Measurements from ENCODE around the gene PAM.
"Not testable (repeated sequence)": the region's sequence is repeated elsewhere in the genome, so short reads cannot be mapped to it uniquely, and the experiment has no call there.

PAM gene

GRCh38 chr5:102999191-102999590 lies 244.1 kb downstream of the PAM start:
- no peak for DNase-seq (ENCODE audit: low spot score in 2 of 2)
- Histone ChIP-seq H3K27me3 (ENCODE audit: low read depth) (no peaks in the 10 kb centered on the region), H3K9me3 (no peaks in the 10 kb centered on the region), H3K4me1 (no peaks in the 10 kb centered on the region; the same call in 1 of the 2 replicates), H3K4me3 (no peak overlapping the region), H3K36me3 (replicated peaks) (no peaks in the 10 kb centered on the region)
- in situ Hi-C loops (cut with MboI; ENCODE audit: low sequenced_read_pairs): no loop called here

DNA sequence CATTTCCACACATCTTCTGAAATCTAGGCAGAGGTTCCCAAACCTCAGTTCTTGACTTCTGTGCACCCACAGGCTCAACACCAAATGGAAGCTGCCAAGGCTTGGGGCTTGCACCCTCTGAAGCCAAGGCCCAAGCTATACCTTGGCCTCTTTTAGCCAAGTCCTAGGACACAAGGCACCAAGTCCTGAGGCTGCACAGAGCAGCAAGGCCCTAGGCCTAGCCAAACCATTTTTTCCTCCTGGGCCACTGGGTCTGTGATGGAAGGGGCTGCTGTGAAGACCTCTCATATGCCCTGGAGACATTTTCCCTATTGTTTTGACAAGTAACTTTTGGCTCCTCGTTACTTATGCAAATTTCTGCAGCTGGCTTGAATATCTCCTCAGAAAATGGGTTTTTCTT lies 244.5 kb downstream of the PAM start:
- H3K9me3 ChIP-seq; H3K4me3 ChIP-seq; in situ Hi-C loops (cut with MboI; ENCODE audit: low sequenced_read_pairs); H3K27me3 ChIP-seq (ENCODE audit: low read depth); H3K4me1 ChIP-seq; H3K36me3 ChIP-seq (replicated peaks); DNase-seq (ENCODE audit: low spot score in 2 of 2): not testable (repeated sequence)

DNA sequence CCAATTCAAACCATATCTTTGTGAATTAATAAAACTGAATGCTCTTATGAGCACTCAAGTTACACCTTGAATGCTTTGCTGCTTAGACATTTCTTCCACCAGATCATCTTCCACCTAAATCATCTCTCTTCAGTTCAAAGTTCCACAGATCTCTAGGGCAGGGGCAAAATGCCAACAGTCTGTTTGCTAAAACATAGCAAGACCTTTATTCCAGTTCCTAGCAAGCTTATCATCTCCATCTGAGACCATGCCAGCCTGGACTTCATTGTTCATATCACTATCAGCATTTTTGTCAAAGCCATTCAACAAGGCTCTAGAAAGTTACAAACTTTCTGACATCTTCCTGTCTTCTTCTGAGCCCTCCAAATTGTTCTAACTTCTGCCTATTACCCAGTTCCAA lies 245.0 kb downstream of the PAM start:
- H3K27me3 ChIP-seq (ENCODE audit: low read depth): no peaks in the 10 kb centered on the region
- DNase-seq (ENCODE audit: low spot score in 2 of 2): no peak
- H3K36me3 ChIP-seq (replicated peaks): no peaks in the 10 kb centered on the region
- no peaks in the 10 kb centered on the region for H3K9me3 ChIP-seq
- in situ Hi-C loops (cut with MboI; ENCODE audit: low sequenced_read_pairs): no loop called here
- no peaks in the 10 kb centered on the region; the same call in 1 of the 2 replicates for H3K4me1 ChIP-seq
- no peak overlapping the region for H3K4me3 ChIP-seq

DNA sequence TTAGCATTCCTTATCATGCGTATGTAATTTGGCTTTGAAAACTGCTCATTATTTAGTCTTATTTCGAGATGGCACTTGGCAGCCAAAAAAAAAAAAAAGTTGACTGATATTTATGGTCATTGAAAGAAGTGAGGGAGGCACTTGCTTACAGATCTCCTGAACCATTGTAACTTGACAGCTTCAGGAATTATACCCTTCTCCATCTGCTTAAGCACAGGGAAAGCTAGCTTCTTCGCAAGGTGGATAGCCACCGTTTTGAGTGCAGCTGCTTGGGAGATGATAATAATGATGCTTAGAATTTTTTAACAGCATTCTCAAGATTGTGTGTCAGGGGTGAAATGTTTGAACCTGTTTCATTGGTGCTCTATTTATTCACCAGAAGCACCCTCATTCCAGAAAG lies 248.8 kb downstream of the PAM start:
- H3K27me3 ChIP-seq (ENCODE audit: low read depth): no peaks in the 10 kb centered on the region
- no peak for DNase-seq (ENCODE audit: low spot score in 2 of 2)
- H3K9me3 ChIP-seq: no peaks in the 10 kb centered on the region
- H3K4me3 ChIP-seq: no peak overlapping the region
- no peaks in the 10 kb centered on the region for H3K36me3 ChIP-seq (replicated peaks)
- no peaks in the 10 kb centered on the region for H3K4me1 ChIP-seq
- in situ Hi-C loops (cut with MboI; ENCODE audit: low sequenced_read_pairs): no loop called here

GRCh38 chr5:103005276-103005675 lies 250.2 kb downstream of the PAM start:
- H3K4me3 ChIP-seq: no peak overlapping the region
- H3K9me3 ChIP-seq: no peaks in the 10 kb centered on the region
- in situ Hi-C loops (cut with MboI; ENCODE audit: low sequenced_read_pairs): no loop called here
- no peaks in the 10 kb centered on the region for H3K36me3 ChIP-seq (replicated peaks)
- no peak for DNase-seq (ENCODE audit: low spot score in 2 of 2)
- no peaks in the 10 kb centered on the region for H3K27me3 ChIP-seq (ENCODE audit: low read depth)
- H3K4me1 ChIP-seq: no peaks in the 10 kb centered on the region

DNA sequence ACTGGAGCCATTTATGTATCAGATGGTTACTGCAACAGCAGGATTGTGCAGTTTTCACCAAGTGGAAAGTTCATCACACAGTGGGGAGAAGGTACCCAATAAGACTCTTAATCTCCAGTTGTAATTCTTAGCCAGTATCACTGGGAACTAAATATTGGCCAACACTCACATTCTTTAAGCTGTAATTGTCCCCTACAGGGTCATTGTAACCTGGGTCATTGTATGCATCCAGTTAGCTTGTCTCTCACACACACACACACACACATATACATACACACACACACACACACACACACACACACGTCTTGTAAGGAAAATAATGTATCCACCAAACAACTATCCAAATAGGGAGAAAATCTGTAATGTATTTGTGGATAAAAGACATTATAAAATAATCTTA lies 251.8 kb downstream of the PAM start:
- Histone ChIP-seq H3K36me3 (replicated peaks) (no peaks in the 10 kb centered on the region), H3K9me3 (no peaks in the 10 kb centered on the region), H3K27me3 (ENCODE audit: low read depth) (no peaks in the 10 kb centered on the region), H3K4me1 (no peaks in the 10 kb centered on the region), H3K4me3 (no peak overlapping the region)
- no peak for DNase-seq (ENCODE audit: low spot score in 2 of 2)
- in situ Hi-C loops (cut with MboI; ENCODE audit: low sequenced_read_pairs): no loop called here

- H3K27me3 ChIP-seq (ENCODE audit: low read depth): no peaks in the 10 kb centered on the region
- in situ Hi-C loops (cut with MboI; ENCODE audit: low sequenced_read_pairs): no loop called here
- no peak overlapping the region for H3K4me3 ChIP-seq
- no peaks in the 10 kb centered on the region for H3K9me3 ChIP-seq
- no peaks in the 10 kb centered on the region for H3K36me3 ChIP-seq (replicated peaks)
- H3K4me1 ChIP-seq: no peaks in the 10 kb centered on the region
- DNase-seq (ENCODE audit: low spot score in 2 of 2): no peak
Measured at GRCh38 chr5:103010168-103010567, 255.1 kb downstream of the PAM start.

DNA sequence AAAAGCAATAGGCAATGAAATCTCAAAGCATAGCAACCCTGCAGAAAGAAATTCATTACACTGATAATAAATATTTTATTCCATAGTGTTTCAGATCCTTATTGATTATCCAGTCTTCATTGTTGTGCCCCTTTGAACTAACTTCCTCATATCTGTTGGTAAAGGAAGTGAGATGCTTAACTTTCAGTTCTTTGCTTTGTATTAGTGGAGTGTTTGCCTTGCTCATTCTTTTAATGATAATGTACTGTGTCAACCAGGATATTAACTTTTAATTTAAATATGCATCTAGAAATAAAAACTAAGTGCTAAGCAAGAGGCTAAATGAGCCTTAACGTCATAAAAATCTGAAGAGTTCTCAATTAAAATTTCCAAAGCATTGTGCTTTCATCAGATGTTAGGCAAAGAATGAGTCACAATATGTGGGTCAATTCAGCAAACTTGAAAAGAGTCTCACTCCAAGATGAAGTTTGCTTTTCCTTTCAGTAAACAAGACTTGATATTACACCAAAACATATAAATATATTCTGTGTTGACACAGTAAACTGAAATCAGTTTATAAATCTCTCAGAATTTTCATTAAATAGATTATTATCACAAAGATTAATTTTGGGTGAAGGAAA lies 258.9 kb downstream of the PAM start:
- in situ Hi-C loops (cut with MboI; ENCODE audit: low sequenced_read_pairs): no loop called here
- DNase-seq (ENCODE audit: low spot score in 2 of 2): no peak
- Histone ChIP-seq H3K4me3 (no peak overlapping the region), H3K27me3 (ENCODE audit: low read depth) (no peaks in the 10 kb centered on the region), H3K9me3 (no peaks in the 10 kb centered on the region), H3K36me3 (replicated peaks) (no peaks in the 10 kb centered on the region), H3K4me1 (no peaks in the 10 kb centered on the region)

DNA sequence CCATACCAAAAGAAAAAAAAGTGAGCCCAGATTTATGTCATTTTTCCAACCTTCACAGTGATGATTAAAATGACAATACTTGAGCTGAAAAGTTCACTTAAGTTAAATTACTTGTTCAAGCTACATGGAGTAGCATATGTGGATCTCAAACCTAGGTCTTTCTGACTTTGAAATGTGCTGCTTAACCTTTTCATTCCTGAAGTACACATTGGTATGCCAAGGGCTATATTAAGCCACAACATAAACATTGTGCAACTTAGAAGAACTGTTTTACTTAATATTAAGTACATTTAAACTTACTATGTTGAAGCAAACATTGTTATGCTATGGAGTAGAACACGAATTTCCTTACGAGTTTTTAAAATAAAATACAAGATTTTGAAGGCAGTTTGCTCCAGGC lies 259.9 kb downstream of the PAM start:
- in situ Hi-C loops (cut with MboI; ENCODE audit: low sequenced_read_pairs): no loop called here

GRCh38 chr5:103016167-103016566 lies 261.1 kb downstream of the PAM start:
- H3K9me3 ChIP-seq: no peaks in the 10 kb centered on the region
- in situ Hi-C loops (cut with MboI; ENCODE audit: low sequenced_read_pairs): no loop called here
- H3K27me3 ChIP-seq (ENCODE audit: low read depth): no peaks in the 10 kb centered on the region

More for the DNA sequence above, 259.9 kb downstream of the PAM start:
- Histone ChIP-seq H3K4me3 (no peak overlapping the region), H3K36me3 (replicated peaks) (no peaks in the 10 kb centered on the region), H3K9me3 (no peaks in the 10 kb centered on the region), H3K4me1 (no peaks in the 10 kb centered on the region), H3K27me3 (ENCODE audit: low read depth) (no peaks in the 10 kb centered on the region)
- DNase-seq (ENCODE audit: low spot score in 2 of 2): no peak

DNA sequence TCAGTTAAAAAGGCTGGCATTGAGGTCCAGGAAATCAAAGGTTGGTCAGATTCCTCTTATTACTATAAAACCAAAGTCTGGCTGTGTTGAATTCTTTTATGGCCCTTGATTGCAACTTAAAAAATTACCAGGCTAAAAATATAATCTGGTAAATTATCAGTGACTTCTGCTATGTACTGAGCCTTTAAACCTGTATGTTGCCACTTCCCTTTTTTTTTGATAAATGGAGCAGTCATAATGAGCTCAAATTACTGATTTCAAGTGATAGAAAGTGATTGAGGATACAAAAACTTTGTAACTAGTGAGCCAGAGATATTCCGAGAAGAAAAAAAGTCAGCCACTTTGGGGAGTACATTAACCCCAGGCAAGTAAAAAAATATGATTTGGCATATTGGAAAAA lies 264.7 kb downstream of the PAM start:
- no peaks in the 10 kb centered on the region for H3K4me1 ChIP-seq
- H3K4me3 ChIP-seq: no peak overlapping the region
- no peaks in the 10 kb centered on the region for H3K9me3 ChIP-seq
- DNase-seq (ENCODE audit: low spot score in 2 of 2): no peak
- no peaks in the 10 kb centered on the region for H3K36me3 ChIP-seq (replicated peaks)
- H3K27me3 ChIP-seq (ENCODE audit: low read depth): no peaks in the 10 kb centered on the region
- in situ Hi-C loops (cut with MboI; ENCODE audit: low sequenced_read_pairs): no loop called here

More at GRCh38 chr5:103016167-103016566, 261.1 kb downstream of the PAM start:
- no peaks in the 10 kb centered on the region for H3K36me3 ChIP-seq (replicated peaks)
- no peak for DNase-seq (ENCODE audit: low spot score in 2 of 2)
- H3K4me3 ChIP-seq: no peak overlapping the region
- H3K4me1 ChIP-seq: no peaks in the 10 kb centered on the region

- no peak overlapping the region for H3K4me3 ChIP-seq
- no peaks in the 10 kb centered on the region for H3K27me3 ChIP-seq (ENCODE audit: low read depth)
- in situ Hi-C loops (cut with MboI; ENCODE audit: low sequenced_read_pairs): no loop called here
- no peaks in the 10 kb centered on the region for H3K4me1 ChIP-seq
- H3K36me3 ChIP-seq (replicated peaks): no peaks in the 10 kb centered on the region
- DNase-seq (ENCODE audit: low spot score in 2 of 2): no peak
- no peaks in the 10 kb centered on the region for H3K9me3 ChIP-seq
Measured at GRCh38 chr5:103021314-103021713, 266.2 kb downstream of the PAM start.

DNA sequence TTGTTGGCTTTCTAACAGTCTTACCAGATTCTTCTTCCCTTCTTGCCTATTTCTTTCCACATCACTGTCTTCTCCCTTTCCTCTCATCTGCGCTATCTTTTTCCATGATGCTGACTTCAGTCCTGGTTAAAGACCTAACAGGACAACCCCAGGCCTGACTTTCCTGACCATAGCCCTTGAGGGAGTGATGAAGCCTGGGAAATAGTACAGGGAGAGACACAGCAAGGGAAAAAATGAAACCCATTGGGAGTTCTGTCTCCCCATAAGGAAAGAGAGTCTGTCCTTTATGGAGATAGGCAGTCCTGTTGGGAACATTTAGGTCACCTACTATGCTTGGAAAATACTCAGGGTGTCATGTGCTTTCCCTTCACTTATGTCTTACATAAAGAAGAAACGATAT lies 272.2 kb downstream of the PAM start:
- no peaks in the 10 kb centered on the region for H3K9me3 ChIP-seq
- DNase-seq (ENCODE audit: low spot score in 2 of 2): no peak
- no peak overlapping the region for H3K4me3 ChIP-seq
- H3K4me1 ChIP-seq: no peaks in the 10 kb centered on the region
- no peaks in the 10 kb centered on the region for H3K36me3 ChIP-seq (replicated peaks)
- H3K27me3 ChIP-seq (ENCODE audit: low read depth): no peaks in the 10 kb centered on the region
- in situ Hi-C loops (cut with MboI; ENCODE audit: low sequenced_read_pairs): loop anchor here (25.0 kb wide), 1 partner anchor 490 kb away; no protein-coding TSS in a partner anchor

DNA sequence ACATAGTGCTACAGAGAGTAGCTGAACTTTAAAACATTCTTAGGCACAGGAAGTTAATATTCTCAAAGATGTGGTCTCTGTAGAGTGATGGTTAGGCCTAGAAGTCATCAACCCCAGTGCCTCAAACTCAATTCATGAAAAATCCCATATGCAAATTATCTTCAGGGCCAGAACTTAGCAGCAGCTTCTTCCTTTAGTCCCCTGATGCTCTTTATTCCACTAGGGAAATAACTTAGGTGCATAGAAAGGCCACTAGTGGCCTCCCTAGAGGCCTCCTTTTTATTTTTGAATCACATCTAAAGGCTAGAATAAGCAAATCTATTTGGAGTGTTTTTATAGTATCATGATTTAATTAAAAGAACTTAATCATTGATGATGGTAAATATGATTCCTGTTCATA lies 276.5 kb downstream of the PAM start:
- Histone ChIP-seq H3K36me3 (replicated peaks) (no peaks in the 10 kb centered on the region), H3K9me3 (no peaks in the 10 kb centered on the region), H3K4me1 (no peaks in the 10 kb centered on the region), H3K27me3 (ENCODE audit: low read depth) (no peaks in the 10 kb centered on the region), H3K4me3 (no peak overlapping the region)
- in situ Hi-C loops (cut with MboI; ENCODE audit: low sequenced_read_pairs): loop anchor here (25.0 kb wide), 1 partner anchor 494 kb away; no protein-coding TSS in a partner anchor
- DNase-seq (ENCODE audit: low spot score in 2 of 2): no peak

GRCh38 chr5:103033696-103034095 lies 278.6 kb downstream of the PAM start:
- Histone ChIP-seq H3K27me3 (ENCODE audit: low read depth) (no peaks in the 10 kb centered on the region), H3K36me3 (replicated peaks) (no peaks in the 10 kb centered on the region), H3K9me3 (no peaks in the 10 kb centered on the region), H3K4me3 (no peak overlapping the region), H3K4me1 (no peaks in the 10 kb centered on the region)
- in situ Hi-C loops (cut with MboI; ENCODE audit: low sequenced_read_pairs): loop anchor here (25.0 kb wide), 1 partner anchor 496 kb away; no protein-coding TSS in a partner anchor
- DNase-seq (ENCODE audit: low spot score in 2 of 2): no peak

Measured in HAP-1 (cell line).